OCI-M2 (cell line): ENCODE results near the gene DNASE2.

Source experiments
- DNase-seq: peaks from one replicate; lab custom pipeline; 2025; ENCODE audit not compliant: unreplicated experiment; lab: John Stamatoyannopoulos, UW

The DNASE2 gene

GRCh38 chr19:12836529-12836863, 44.8 kb downstream of the DNASE2 start:
- no peak for DNase-seq

- no peak for DNase-seq
Observed at GRCh38 chr19:12834976-12835757, 46.1 kb downstream of the DNASE2 start.

DNA sequence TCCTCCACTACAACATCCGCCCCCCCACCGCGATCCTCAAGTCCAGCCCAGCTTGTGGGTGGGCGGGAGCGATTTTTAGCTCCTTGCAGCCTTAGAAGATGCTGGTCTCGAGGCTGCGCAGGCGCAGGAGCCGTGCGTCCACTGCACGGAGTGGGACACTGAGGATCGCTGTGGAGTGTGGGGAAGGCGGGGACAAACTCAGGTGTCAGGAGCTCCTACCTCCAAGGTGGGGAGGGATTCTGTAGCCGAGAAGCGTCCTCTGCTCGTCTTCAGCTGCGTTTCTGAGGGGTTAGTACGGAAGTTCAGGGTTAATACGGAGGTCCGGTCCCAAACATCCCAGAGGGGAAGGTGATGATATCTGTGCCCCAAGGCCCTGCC, 46.7 kb downstream of the DNASE2 start, which contains the start of gene RTBDN:
Gene RTBDN (minus strand): TSS at position 14 of the 378 bp plus-strand sequence. CDS start 4,600 bp downstream, outside the sequence.
- DNase-seq = no peak

GRCh38 chr19:12833738-12834565, 47.3 kb downstream of the DNASE2 start:
- DNase-seq = no peak

DNA sequence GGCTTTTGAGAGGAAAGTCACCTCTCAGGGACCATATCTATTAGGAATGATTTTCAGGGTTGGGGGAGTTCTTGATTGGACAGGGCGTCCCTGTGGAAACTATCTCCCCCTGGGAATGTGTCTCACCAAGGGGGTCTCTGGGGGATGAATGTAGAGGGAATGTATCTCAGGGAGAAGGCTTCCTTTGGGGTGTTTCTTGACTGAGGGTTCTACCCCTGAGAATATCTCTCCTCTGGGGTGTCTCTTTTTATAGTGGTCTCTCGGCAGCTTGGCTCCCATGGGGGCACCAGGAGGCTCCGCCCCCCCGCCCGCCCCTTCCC, 47.9 kb downstream of the DNASE2 start:
- DNase-seq = no peak

DNA sequence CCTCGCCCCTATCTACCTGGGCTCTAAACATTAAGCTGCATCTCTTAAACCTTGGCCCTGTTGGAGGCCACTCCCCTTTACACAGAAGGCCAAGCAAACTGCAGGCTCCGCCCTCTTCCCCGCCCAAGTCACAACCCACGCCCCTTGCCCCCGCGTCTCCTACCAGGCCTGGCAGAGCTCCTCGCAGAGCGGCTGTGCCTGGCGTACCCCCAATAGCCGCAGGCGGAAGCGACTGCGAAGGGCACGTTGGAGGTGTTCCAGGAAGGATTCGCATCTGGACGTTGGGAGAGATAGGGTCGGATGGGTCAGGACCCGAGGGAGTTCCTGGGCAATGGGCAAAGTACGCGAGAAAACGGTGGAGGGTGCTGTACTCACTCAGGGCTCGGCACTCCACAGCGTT, 52.8 kb downstream of the DNASE2 start:
- no peak for DNase-seq

- no peak for DNase-seq
Observed at GRCh38 chr19:12825254-12826131, 55.8 kb downstream of the DNASE2 start.
